GM18951 (cell line): ENCODE results near the gene NOL12.
A peak's percentile ranks its signal among the peaks of the same experiment; 100 is the strongest.
"Not testable (repeated sequence)": the region's sequence is repeated elsewhere in the genome, so short reads cannot be mapped to it uniquely, and the experiment has no call there.

Experiments
- POLR2A ChIP-seq: IDR thresholded peaks from 4 replicates; pipeline ENCODE4 v1.6.1; 2011; ENCODE audit warnings: mild to moderate bottlenecking; ENCODE audit not compliant: insufficient read length, insufficient read depth; ENCODE audit errors: extremely low read depth
- in situ Hi-C: fragments of 300-500 bp; cut with MboI; formaldehyde crosslinking; loops from one replicate; pipeline ENCODE4 v1.12.0; 2022; ENCODE audit warnings: low sequenced_read_pairs, mixed read lengths, inconsistent platforms; ENCODE audit not compliant: unreplicated experiment

Gene NOL12

GRCh38 chr22:37678372-37678771 is 7.8 kb upstream of the NOL12 start:
- in situ Hi-C loops, result no loop called here
- TF ChIP-seq POLR2A, result no peak

DNA sequence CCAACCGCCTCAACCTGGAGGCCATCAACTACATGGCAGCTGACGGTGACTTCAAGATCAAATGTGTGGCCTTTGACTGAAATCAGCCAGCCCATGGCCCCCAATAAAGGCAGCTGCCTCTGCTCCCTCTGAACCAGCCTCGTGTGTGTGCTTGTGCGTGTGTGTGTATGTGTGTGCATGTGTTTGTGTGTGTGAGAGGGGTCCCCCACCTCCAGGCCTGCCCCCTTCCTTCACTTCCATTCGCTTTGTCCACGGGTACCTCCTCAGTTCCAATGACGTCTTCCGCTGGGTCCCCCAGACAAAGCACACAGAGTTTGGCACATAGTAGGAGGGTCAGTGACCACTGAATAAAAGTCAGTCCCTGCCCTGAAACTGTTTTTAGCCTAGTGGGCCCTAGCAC is 6.5 kb upstream of the NOL12 start:
- no peak for TF ChIP-seq POLR2A
- in situ Hi-C loops, result no loop called here

DNA sequence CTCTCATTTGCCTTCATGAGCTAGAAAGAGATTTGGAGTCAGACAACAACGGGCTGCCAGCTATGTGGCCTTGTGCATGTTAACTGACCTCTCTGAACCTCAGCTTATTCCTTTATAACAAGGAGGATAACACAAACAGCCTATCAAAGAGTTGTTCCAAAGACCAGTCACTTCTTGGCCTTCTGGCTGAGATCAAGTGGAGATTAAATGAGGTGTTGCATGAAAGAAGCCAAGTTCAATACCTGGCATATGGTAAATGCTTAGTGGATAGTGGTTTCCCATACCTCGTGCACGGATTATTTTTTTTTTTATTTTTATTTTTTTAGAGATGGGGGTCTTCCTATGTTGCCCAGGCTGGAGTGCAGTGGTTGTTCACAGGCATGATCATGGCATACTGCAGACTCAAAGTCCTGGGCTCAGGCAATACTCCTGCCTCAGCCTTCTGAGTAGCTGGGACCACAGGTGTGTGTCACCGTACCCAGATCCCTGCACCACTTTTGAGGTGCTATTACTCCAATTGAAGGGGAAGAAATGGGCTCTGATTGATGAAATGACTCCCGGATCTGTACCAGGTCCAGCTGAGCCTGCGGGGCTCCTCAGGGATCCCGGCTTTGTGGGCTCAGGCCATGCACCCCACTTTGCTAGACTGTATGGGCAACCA is 5.8 kb upstream of the NOL12 start:
- in situ Hi-C loops, result no loop called here
- peak; percentile 6 for TF ChIP-seq POLR2A

DNA sequence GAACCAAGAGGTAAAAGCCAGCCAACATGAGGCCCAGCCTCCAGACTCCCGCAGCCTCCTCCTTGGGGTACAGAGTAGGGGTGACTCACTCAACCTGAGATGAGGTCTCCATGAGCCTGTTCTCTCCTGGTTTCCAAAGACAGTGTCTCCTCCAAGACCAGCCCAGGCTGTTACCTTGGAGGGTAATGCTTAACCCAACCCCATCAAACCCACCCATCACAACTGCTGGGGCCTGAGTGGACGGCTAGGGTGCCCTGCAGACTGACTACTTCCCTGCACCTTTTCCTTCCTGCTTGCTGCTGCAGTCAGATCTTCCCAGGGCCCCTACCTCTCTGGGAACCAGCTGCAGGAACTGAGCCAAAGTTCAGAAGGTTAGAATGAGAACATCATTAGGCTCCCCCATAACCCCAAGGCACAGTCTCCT is 5.1 kb upstream of the NOL12 start:
- TF ChIP-seq POLR2A, result no peak
- in situ Hi-C loops, result no loop called here

DNA sequence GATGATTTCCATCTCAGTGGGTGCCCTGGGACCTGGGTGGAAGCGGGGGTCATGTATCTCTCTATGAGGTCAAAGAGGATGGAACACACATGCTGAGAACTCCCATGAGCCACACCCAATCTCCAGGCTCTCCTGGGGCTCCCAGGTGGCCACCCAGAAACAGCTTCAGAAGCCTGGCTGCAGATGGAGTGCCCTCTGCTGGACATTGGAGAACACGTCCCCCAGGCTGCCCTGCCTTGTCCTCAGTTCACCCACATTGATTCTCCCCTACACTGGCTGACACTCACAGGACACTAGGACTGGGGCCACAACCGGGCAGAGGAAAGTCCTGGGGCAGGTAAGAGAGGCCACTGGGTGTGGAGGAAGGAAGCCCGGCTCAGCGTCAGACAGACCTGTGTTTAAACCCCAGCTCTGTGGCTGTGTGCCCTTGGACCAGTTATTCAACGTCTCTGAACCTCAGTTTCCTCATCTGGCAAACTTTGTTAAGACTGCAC is 4.5 kb upstream of the NOL12 start:
- TF ChIP-seq POLR2A, result no peak

GRCh38 chr22:37684803-37685615 is 1.1 kb upstream of the NOL12 start:
- in situ Hi-C loops, result no loop called here
- no peak for TF ChIP-seq POLR2A

More for the DNA sequence above, 4.5 kb upstream of the NOL12 start:
- in situ Hi-C loops, result no loop called here

DNA sequence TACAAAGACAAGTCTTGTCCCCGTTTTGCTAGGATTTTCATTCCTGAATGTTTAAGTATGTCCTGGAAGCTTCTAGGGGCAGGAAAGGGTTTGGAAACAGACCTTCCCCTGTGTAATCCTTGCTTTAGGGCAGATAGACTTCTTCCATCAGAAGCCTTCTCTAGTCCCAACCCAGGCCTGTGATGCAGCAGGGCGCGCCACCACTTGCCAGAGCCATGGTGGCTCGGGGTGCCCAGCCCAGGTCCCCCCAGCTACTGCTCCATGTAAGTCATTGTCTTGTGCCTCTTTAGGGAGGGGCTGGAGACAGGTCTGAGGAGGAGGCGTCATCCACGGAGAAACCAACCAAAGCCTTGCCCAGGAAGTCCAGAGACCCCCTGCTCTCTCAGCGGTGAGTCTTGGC is 4.3 kb downstream of the NOL12 start:
- TF ChIP-seq POLR2A, result no peak
- in situ Hi-C loops, result no loop called here

GRCh38 chr22:37690901-37691504 is 4.9 kb downstream of the NOL12 start:
- in situ Hi-C loops, result no loop called here
- no peak for TF ChIP-seq POLR2A

- TF ChIP-seq POLR2A, result no peak
- in situ Hi-C loops, result no loop called here
Observed at GRCh38 chr22:37692627-37693285, 6.6 kb downstream of the NOL12 start.

DNA sequence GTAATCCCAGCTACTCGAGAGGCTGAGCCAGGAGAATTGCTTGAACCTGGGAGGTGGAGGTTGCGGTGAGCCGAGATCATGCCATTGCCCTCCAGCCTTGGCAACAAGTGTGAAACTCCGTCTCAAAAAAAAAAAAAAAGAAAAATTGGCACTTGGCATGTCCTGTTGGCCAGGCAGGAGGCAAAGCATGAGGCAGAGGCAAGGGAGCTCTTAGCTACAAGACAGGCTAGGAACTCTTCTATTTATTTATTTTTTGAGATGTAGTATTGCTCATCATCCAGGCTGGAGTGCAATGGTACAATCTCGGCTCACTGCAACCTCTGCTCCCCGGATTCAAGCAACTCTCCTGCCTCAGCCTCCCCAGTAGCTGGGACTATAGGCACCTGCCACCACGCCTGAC is 8.0 kb downstream of the NOL12 start:
- in situ Hi-C loops, result not testable (repeated sequence)

DNA sequence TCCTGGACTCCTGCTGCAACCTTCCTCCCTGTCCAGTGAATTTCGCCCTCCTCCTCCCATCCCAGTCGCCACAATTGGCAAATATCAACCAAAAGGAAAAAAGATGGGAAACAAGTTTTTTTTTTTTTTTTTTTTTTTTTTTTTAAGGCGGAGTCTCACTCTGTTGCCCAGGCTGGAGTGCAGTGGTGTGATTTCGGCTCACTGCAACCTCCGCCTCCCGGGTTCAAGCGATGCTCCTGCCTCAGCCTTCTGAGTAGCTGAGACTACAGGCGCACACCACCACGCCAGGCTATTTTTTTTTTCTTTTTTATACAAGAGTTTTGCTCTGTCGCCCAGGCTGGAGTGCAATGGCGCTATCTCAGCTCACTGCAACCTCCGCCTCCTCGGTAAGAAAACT is 10.1 kb downstream of the NOL12 start:
- in situ Hi-C loops, result not testable (repeated sequence)

- no peak for TF ChIP-seq POLR2A
- in situ Hi-C loops, result no loop called here
Observed at GRCh38 chr22:37696657-37697537, 10.8 kb downstream of the NOL12 start, which contains the start of gene TRIOBP. TRIOBP (plus strand) TSS chr22:37697048; CDS start chr22:37701366, 4,318 bp downstream.

DNA sequence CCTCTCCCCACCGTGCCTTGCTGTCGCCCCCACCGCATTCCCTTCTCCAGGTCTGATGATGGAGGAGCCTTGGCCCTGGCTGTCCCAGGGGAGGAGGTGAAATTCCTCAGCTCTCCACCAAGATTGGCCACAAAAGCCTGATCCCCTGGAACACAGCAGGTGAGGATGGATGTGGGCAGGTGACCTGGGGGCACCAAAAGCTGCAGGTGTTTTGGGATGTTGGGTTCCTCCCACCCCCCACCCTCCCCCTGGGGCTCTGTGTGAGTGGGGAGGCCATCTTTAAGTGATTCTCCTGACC is 11.3 kb downstream of the NOL12 start:
- TF ChIP-seq POLR2A, result no peak
- in situ Hi-C loops, result no loop called here
